GM18951 (cell line): ENCODE results near the gene DNM3.

Source experiments
- POLR2A ChIP-seq: IDR thresholded peaks from 4 replicates; pipeline ENCODE4 v1.6.1; 2011; ENCODE audit warnings: mild to moderate bottlenecking; ENCODE audit not compliant: insufficient read length, insufficient read depth; ENCODE audit errors: extremely low read depth
- in situ Hi-C: fragments of 300-500 bp; cut with MboI; formaldehyde crosslinking; loops from one replicate; pipeline ENCODE4 v1.12.0; 2022; ENCODE audit warnings: low sequenced_read_pairs, mixed read lengths, inconsistent platforms; ENCODE audit not compliant: unreplicated experiment

Gene DNM3

DNA sequence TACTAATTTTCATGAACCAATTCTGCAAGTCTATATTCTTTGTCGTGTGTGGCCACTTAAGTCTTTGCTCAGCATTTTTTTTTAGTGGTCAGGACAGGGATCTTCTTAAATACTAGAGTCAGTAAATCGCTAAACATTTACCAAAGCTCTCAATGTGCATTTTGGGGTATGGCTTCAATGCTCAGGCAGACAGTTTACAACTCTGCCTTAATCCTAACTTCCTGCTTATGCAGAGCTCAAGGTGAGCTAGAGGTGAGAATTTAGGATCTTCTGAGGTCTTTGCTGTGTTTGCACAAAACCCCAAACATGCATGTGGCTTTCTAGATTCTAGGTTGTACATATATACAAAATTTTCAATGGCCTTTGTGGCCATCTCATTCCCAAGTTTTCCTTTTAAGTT, 153.0 kb downstream of the DNM3 start:
- TF ChIP-seq POLR2A, result no peak
- in situ Hi-C loops, result loop anchor here (25.0 kb wide), 2 partner anchors 357 to 718 kb away; no protein-coding TSS in a partner anchor

GRCh38 chr1:171995573-171995972, 154.3 kb downstream of the DNM3 start:
- in situ Hi-C loops, result loop anchor here (25.0 kb wide), 2 partner anchors 358 to 717 kb away; no protein-coding TSS in a partner anchor

GRCh38 chr1:171997936-171998335, 156.6 kb downstream of the DNM3 start:
- in situ Hi-C loops, result loop anchor here (25.0 kb wide), 2 partner anchors 361 to 714 kb away; no protein-coding TSS in a partner anchor
- no peak for TF ChIP-seq POLR2A

More at GRCh38 chr1:171995573-171995972, 154.3 kb downstream of the DNM3 start:
- no peak for TF ChIP-seq POLR2A

DNA sequence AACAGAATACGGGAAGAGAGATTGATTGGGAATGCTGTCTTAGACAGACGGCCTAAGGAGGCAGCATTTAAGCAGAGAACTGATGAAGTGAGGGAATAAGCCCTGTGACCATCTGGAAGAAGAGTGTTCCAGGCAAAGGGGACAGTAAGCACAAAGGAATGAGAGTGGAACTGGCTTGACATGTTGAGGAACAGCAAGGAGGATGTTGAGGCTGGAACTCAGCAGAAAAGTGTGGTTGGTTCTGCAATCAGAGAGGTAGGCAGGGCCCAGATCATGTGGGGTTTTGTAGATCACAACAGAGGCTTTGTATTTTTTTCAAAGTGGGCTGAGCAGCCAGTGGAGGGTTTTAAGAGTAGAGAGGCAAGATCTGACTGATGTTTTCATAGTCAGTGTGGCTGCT, 157.4 kb downstream of the DNM3 start:
- in situ Hi-C loops, result loop anchor here (25.0 kb wide), 2 partner anchors 361 to 714 kb away; no protein-coding TSS in a partner anchor

GRCh38 chr1:171999756-172000155, 158.5 kb downstream of the DNM3 start:
- no peak for TF ChIP-seq POLR2A
- in situ Hi-C loops, result loop anchor here (25.0 kb wide), 2 partner anchors 362 to 713 kb away; no protein-coding TSS in a partner anchor

More for the DNA sequence above, 157.4 kb downstream of the DNM3 start:
- TF ChIP-seq POLR2A, result no peak

DNA sequence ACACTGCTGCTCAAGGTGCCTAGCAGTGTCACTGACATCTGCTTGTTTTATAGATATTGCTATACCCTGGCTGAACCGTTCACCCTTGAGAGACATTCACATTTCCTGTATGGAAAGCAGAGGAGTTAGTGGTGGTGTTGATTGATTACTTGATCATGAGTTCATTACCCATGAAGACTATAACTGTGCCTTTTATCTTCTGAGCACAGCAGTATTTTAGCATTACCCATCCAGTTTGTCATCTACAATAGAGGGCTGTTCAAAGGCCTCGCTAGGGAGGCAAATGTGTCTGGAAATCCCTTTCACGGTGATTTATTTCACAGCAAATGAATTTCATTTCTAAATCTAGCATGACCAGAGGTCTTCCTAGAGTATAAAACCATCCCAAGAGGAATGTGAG, 160.0 kb downstream of the DNM3 start:
- in situ Hi-C loops, result no loop called here
- no peak for TF ChIP-seq POLR2A

DNA sequence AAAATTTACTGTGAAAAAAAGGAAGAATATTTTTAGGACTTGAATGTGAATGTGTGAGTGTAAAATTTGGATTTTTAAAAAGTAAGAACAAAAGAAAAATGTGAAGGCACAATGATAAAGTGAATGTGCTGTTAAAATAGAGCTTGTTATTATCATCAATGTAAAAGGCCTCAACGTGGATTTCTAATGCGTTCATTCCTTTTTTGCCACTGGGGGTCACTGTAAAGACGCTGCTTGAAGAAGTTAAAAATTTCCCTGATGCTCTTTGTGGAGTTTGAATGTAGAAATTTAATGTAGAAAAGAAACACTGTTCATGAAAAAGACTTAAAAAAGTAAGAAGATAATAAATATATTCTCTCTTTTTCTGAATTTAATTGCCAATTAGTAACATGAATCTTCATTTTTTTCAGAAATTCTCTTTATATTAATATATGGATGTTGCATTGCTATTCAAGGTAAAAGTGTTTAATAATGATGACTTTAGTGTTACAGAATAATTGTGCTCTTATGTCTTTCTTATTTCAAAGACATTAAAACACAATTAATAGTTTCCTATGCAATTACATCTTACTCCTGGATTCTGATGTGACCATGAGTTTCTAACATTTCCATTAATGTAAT, 161.5 kb downstream of the DNM3 start:
- in situ Hi-C loops, result no loop called here
- no peak for TF ChIP-seq POLR2A

GRCh38 chr1:172003766-172004530, 162.7 kb downstream of the DNM3 start:
- TF ChIP-seq POLR2A, result no peak
- in situ Hi-C loops, result no loop called here

- no peak for TF ChIP-seq POLR2A
- in situ Hi-C loops, result no loop called here
Observed at GRCh38 chr1:172004671-172005070, 163.4 kb downstream of the DNM3 start.

GRCh38 chr1:172005856-172006255, 164.6 kb downstream of the DNM3 start:
- in situ Hi-C loops, result no loop called here
- no peak for TF ChIP-seq POLR2A

DNA sequence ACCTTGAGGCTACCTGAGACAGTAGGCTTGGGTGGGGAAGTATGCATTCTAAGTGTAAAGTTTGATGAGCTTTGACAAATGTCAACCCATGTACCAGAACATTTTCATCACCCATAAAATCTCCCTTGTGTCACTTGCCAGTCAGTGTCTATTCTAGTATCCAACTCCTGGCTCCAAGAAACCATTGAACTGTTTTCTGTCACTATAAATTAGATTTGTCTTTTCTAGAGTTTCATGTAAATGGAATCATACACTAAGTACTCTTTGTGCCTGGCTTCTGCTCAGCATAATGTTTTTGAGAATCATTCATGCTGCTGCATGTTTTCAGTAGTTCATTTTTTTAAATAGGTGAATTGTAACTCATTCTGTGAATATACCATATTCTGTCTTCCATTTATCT, 165.4 kb downstream of the DNM3 start:
- TF ChIP-seq POLR2A, result no peak
- in situ Hi-C loops, result no loop called here

- in situ Hi-C loops, result no loop called here
Observed at GRCh38 chr1:172018727-172019311, 177.5 kb downstream of the DNM3 start.

DNA sequence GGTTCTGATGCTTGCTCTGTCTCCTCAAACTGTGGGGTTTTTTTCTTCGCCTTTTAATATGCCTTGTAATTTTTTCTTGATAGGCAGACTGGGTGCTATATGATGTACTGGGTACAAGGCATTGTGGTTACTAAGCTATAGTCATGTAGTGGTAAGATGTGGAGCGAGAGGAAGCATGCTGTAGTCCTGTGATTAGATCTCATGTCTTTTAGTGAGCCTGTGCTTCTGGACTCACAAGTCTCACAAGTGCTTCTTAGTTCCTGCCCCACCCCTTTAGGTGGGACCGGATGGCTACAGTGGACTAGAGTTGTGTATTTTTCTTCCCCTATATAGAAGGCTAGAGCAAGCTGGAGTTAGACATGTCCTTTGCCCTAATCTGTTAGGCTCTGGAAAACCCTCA, 178.7 kb downstream of the DNM3 start:
- in situ Hi-C loops, result no loop called here
- no peak for TF ChIP-seq POLR2A

More at GRCh38 chr1:172018727-172019311, 177.5 kb downstream of the DNM3 start:
- no peak for TF ChIP-seq POLR2A
